Activated effector memory CD4-positive, alpha-beta T cell treated with Interleukin-2 at 50 U/mL for 16 hours (primary cell): ENCODE measurements around the gene VSIG2.
A peak's percentile ranks its signal among the peaks of the same experiment; 100 is the strongest.
"Not testable (repeated sequence)": the region's sequence is repeated elsewhere in the genome, so short reads cannot be mapped to it uniquely, and the experiment has no call there.

Experiments used
- DNase-seq: peaks from one replicate; pipeline ENCODE4 v3.0.0-alpha.2; 2020

The VSIG2 gene, protein sequence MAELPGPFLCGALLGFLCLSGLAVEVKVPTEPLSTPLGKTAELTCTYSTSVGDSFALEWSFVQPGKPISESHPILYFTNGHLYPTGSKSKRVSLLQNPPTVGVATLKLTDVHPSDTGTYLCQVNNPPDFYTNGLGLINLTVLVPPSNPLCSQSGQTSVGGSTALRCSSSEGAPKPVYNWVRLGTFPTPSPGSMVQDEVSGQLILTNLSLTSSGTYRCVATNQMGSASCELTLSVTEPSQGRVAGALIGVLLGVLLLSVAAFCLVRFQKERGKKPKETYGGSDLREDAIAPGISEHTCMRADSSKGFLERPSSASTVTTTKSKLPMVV

DNA sequence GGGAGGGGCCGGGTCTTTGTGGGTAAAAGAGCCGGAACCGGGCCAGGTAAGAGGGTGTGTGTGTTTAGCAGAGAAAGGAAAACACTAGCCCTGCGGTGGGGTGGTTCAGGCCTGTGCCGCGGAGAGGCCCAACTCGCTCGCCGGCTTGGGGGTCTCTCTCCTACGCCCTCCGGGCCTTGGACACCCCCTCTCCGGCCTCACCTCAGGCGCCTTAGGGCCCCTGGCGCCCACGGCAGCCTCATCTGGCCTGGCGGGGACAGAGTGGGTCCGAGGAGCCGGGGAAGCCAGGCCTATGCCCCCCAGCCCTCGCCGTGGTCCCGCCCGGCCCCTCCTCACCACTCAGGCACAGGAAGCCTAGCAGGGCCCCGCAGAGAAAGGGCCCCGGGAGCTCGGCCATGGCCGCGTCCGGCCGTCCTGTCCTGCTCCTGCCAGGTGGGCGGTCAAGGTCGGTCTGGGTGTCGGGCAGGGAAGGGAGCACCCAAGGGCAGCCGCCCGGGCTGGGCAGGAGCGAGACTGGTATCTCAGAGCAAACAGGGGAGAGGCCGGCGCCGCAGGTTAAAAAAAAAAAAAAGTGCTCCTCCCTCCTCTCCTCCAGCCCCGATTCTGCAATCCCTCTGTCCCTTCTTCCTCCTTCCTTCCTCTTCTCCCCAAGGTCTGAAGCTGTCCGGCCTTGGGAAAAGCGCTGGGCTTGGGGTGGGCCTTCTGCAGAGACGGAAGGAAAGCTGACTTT lies at the start of gene VSIG2:
Gene VSIG2 (minus strand): TSS at position 515 of the 730 bp plus-strand sequence. CDS start 118 bp downstream, at position 397.
- DNase-seq: no peak

DNA sequence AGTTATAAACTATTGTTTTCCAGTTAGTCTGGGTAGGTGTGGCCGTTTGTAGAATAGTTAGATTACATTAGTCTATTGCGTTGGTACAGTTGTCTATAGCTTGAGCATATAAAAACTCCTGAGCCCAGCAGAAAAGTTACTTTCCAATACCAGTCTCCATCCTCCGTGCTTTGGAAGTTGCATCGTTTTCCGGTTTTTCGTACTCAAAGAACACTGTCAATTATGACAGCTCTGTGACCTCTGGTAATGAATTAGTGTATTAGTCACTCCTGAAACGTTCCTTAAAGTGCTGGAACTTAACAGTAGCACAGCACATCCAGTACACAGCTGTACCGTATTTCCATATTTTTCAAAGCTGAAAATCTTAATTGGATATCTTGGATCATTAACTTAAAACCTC lies 49.0 kb upstream of the VSIG2 start:
- DNase-seq: no peak

DNA sequence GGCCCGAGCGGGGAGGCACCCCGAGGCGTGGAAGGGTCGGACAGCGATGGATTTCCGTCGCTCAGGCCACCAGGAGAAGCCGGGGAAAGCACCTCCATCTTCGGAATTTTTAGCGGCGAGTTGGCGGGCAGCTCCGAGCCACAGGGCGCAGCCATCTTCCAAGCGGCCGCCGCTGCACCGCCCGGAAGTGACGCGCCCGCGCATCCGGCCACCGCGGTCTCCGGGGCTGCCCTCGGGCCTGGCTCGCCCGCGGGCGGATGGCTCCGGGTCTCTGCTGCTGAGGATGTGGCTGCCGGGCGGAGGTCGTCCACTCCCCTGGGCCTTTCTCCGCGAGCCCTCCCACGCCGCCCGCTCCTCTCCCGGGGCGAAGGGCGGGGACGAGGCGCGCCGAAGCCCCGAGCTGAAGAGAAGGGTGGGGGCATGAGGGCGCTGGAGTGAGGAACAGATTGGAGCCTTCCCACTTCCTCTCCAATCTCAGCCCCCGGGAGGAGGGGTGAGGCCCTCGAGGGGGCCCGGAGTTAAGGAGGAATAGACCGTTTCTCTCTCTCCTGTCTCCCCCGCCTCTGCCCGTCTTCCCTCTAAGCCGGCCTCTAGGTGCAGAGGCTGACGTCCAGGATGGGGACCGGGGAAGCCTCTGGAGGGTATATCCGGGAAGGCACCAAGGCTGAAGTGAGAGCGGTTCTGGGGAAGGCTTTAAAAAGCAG lies 48.3 kb upstream of the VSIG2 start, which contains the start of gene MSANTD2:
Gene MSANTD2 (minus strand): TSS at position 181 of the 704 bp plus-strand sequence. CDS start 26 bp downstream, at position 155.
- peak; percentile 74 for DNase-seq

DNA sequence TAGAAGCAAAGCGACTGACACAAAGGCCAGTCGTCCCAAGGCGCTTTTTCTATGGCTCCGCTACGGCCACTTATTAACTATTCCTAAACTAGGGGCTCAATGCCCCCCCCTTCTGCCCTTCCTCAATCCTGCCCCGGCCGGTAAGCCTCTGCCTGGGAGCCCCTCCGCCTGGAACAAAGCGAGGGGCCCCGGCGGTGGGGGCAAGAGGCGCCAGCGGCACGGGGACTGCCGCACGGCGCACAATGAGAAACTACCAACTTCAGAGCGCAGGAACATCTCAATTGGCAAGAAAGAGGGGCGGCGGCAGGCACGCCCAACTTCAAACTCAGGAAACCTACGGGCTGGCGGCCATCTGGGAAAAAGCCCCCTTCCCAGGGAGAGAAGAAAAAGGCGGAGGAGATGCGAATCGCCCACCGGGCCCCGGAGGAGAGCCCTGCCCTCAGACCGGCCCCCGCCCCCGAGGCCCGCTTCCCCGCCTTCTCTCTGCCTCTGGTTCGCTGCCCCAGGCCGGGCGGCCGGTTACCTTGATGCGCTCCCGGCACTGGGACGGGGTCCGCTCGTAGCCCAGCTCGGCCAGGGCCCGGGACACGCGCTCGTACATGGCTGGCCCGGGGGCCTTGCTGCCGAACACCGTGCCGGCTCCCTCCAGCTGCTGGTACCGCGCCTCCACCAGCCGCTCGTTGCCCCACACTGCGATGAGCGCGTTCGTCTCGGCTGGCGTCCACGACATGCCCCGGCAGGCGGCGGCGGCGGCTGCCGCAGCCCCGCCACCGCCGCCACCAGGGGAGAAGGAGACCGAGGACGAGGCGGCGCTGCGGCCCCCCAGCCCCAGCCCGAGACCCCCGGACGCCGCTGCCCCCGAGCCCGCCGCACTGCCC lies 47.5 kb upstream of the VSIG2 start:
- peak; percentile 21 for DNase-seq

DNA sequence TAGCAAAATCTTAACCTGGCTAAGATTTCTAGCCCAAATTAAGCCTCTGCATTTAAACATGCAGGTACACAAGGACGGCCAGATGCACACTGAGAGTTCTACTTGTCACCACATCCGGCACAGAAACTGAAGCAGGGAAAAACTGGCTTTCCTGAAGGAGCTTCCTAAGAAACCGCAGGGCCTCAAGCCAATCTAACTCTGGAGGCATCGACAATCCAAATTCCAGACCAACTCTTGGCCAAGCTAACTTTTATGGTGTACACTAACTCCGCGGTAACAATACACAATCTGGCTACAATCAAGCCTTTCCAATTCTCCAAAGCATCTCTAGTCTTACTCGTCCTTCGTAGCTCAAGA lies 46.9 kb upstream of the VSIG2 start:
- DNase-seq: no peak

DNA sequence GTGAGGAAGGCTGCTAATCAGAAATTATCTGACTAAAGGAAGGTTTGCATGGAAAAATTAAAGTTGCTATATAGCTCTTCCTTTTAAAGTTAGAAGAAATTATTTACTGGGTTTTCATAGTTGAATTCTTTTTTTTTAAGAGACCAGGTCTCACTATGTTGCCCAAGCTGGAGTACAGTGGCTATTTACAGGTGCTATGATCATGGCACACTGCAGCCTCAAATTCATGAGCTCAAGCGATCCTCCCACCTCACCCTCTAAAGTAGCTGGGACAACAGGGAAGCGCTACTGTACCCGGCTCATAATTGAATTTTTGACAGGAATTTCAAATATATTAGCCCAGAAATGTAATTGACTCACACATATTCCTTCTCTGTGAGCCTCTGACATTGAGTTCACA lies 44.3 kb upstream of the VSIG2 start:
- no peak for DNase-seq

DNA sequence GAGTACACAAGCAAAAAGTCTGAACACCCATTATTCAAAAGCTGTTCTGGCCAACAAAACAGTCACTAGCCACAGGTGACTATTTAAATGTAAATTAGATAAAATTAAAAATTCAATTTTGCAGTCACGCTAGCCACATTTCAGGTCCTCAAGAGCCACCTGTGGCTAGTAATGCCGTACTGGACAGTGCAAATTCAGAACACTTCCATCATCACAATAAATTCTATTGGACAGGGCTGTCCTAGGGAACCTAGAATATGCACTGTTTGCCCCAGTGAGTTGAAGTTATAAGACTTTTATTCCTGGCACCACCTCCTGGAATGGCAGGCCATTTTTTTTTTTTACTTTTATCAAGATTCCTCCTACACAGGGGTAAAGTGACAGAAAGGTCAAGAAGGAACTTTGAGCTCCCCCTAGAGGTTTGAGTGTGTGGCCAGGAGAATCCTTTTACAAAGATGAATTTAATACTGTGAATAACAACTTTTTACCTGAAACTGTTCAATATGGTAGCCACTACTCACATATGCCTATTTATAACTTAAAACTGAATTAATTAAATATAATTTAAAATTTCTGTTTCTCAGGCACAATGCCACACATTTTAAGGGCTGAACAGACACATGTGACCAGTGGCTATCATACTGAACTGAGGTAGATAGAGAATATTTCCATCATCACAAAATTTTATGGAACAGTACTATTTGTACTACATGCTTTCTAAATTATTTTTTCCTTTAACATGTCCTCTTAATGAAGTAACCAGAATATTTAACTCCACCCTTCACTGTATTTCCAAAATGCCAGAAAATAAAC lies 41.6 kb upstream of the VSIG2 start:
- no peak for DNase-seq

DNA sequence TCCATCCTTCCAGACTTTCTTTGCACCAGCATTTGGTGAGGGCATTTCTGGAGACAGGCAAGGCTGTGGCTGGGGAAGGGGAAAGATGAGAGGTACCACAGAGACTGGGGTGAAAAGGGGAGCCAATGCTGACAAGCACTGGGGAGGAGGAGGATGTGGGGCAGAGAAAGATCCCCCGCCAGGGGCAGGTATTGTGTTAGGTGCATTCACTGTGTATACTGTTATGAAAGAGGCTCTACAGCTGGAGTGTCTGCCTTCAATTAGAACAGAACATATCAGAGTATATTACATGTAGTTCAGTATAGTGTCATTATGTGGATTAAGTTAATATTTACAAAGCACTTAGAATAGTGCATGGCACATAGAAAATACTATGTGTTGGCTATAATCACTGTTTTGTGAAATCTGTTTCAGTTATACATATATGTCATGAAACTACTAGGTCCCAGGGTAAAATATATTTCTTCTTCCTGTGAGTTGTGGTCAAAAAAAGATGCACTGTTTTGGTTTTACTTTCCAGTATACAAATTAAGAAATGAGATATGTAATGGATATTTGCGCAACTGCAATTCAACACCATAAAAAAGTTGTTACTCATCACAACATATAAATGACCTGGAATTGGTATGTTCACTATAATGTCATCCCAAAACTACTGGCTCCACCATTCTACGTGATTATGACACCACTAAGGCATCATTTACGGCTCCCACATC lies 39.7 kb upstream of the VSIG2 start:
- no peak for DNase-seq

DNA sequence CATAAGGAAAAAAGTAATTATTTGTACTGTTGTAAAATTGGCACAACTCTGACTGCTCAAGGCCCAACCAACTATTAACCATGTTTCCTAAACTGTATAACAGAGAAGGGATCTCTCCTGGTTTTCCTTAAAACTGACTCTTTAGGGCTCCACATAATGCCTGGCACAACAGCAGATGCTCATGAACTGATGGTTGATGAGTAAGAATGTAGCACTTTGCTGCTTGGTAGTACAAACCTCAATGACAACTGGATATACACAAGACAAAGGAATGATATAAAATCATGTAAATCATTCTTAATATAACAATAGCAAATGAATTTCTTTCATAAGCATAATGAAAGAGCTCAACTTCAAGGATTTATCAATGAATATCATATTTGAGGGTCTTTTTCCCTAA lies 36.5 kb upstream of the VSIG2 start:
- DNase-seq: no peak

DNA sequence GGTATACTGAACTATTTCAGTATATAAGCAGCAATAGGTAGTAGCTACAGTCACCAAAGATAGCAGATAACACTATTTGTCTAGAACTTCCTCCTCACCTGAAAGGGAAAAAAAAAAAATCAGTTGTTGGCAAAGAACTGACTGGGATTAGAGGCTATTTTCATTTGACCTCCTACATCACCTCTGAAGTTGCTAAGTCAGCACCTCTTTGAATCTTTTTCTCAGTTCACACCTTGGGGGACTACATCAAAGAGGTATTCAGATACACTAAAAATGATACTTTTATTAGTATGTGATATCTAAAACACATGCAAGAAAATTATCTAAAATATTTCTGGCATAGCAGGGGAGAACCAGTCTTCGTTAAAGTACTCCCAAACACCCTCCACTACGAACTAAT lies 32.0 kb upstream of the VSIG2 start:
- no peak for DNase-seq

DNA sequence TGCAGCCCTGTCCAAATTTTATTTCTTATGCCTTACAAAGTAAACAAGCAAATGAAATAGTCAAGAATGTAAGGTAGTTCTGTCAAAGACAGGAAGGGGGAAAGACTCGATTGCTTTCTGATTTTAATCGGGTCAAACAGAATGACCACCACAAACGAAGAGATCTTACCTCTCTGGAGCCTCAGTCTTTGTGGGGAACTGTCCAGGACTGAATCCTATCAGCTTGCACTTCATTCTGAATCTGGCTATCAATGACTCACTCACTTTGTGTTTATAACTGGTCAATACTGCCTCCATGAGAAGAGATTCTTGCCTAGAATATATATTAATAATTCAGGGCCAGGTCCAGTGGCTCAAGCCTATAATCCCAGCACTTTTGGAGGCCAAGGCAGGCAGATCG lies 30.9 kb upstream of the VSIG2 start:
- no peak for DNase-seq

DNA sequence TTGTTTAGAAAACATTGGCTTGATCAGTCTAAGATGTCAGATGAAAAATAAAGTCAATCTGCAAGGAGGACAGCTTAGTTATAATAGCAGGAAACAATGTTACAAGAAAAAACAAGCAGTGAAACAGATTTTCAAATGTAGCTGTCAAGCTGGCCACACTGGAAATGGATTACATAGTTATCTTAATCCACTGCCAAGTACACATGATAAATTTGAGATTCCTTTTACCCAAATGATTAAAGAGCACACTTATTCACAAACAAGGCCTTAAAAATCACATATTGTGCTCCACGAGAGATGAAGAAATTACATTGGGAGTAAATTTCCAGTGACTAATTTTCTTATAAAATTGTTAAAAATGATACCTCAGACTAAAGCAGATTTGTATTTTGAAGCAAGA lies 27.5 kb upstream of the VSIG2 start:
- DNase-seq: no peak

DNA sequence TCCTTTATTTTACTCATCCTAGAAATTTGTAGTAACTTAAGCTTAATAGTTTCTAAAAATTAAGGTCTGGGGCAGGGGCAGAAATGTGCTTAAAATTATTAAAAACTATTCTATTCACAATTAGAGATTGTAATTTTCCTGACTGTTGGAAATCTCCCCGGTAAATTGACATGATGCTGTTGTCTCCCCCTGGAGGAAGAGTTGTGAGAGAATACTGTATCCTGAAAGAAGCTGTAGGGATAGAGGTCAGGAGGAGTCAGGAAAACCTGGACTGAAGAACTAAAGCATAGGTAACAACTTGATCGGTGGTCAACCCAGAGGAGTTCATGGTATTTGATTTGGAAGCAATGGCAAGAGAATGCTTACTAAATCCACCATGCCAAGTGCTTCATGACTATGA lies 26.2 kb upstream of the VSIG2 start:
- no peak for DNase-seq

DNA sequence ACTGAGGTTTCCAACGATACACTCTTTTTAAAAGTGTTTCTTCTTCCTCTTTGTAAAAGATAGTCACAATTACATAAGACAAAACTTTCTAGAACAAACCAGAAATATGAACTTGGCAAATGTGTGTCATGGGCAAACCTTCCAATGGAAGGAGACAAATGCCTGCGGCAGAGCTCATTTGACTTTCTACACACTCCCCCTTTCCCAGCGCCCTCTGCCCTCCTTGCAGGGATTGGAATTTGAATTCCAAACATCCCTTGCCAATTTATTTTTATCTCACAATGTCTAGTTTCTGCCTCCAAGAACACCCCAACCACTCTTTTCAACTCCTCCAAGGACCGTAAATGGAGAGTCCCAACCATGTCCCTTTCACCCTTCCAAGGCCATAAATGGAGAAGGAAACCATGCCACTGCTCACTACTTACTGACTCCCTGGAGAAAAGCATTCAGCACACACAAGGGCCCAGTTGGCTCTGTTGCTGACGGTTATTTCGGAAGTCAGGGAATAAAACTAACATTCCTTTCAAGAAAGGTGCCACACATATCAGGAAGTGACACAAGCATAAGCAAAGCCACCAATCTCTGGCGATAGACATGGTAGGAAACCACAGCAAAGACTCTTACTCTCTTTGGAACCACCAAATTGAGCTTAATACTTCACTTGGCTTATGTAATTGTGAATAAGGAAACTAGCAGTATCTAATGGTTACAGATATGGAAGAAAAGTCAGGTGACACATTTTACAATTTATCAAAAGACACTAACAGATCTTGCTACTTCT lies 25.0 kb upstream of the VSIG2 start:
- DNase-seq: no peak

DNA sequence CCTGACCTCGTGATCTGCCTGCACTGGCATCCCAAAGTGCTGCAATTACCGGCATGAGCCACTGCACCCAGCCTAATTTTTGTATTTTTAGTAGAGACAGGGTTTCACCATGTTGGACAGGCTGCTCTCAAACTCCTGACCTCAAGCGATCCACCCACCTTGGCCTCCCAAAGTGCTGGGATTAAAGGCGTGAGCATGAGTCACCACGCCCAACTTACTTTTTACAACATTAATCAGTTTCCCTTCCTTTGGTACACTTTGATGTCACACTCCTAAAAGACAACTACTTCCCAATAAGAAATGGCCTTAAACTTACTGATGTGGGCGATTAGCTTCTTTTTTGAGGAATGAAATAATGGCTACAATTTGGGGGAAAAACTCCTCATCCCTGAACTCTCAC lies 18.9 kb upstream of the VSIG2 start:
- not testable (repeated sequence) for DNase-seq

DNA sequence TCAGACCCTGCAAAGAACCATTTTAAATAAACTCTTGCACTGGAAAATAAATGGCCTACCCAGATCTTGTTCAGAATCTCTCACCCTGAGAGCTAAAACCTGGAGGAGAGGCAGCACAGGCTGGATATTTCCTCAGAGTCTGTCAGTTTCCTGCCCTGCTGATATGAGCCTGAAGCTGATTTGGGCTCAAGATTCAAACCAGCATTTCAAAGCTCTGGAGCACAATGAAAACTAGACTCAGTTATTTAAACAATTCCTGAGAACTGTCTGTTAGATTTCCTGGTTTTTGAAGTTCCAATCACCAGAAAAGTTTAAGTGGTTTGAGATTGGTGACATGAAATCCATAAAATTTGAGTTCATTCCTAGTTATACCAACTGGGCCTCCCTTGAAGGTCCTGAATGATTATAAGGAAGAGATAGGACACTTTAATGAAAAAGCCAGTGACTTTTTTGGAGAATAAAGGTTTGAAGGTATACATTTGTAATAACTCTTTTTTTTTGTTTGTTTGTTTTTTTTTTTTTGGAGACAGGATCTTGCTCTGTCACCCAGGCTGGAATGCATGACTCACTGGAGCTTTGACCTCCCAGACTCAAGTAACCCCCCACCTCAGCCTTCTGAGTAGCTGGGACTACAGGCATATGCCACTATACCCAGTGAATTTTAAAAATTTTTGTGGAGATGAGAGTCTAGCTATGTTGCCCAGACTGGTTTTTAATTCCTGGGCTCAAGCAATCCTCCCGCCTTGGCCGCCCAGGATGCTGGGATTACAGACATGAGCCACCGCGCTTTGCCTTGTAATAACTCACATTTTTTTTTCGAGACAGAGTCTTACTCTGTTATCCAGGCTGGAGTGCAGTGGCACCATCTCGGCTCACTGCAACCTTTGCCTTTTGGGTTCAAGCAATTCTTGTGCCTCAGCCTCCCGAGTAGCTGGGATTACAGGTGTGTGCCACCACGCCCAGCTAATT lies 18.0 kb upstream of the VSIG2 start:
- no peak for DNase-seq

DNA sequence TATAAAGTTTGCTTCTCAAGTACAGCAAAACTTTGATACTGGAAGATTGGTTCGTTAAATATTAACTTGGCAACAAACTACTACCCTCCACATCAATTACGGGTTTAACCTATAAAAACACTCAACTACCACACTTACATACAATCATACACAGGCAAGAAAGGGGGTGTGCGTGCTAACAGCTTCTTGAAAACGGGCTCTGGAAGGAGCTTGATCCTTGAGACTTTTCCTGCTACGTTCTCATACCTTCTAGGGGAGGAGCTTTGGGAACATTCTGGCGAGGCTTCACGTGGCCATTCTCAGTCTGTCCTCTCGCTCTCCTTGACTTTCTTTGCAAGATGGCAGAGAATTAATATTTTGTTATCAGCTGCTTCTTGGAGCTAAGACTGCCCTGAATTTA lies 16.9 kb upstream of the VSIG2 start:
- no peak for DNase-seq

DNA sequence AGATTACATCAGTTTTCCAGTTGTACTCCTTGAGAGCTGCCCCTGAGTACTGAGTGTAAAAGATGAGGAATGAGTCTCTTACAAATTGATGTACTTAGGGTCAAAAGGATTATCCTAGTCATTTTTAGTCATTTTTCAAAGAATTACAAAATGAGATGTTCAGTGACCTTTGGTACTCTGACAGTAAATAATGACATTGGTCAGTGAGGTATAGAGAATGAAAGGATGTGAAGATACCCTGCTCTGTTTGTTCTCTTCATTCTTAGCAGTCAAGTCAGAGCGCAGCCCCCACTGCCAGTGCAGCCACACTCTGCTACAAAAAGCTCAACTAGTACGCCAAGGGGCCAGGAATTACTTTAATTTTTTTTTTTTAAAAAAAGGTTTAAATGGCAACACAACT lies 14.1 kb upstream of the VSIG2 start:
- DNase-seq: no peak
